ENCODE data around the gene XYLT1. TPM values are rescaled to one million over a fixed set of nuclear protein-coding genes. Genes with fewer than 3 reads are reported as not detected.

XYLT1 gene
- polyA plus RNA-seq, 1 donor (not counting 4 experiments of a cell fraction or from before 2014, with no cell fraction given) = 4.4 TPM

DNA sequence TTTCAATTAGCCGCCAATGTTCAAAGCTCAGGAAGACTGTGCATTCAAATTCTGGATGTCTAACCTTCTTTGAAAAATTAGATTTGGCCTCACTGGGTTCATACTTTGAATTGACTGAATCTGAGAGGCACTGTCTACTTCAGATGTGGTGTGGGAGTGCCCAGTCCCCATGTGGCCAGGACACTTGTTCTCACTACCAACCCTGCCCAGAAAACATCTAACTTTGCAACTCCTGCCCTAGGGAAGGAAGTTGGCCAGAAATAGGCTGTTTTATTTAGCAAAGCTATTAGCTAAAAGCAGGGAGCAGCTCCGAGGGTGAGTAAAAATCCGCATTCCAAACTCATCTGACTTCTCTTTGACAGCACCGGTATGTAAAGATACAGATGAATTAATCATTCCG is 86.3 kb downstream of the XYLT1 start:
- Histone ChIP-seq H2AFZ (ENCODE audit: control insufficient read depth, low read length) (no peak overlapping the region), H3K4me1 (ENCODE audit: control insufficient read depth, extremely low read depth, insufficient read depth, low read length) (no peaks in the 10 kb centered on the region), H3K9ac (ENCODE audit: control insufficient read depth, extremely low read depth, insufficient read depth, low read length) (no peak overlapping the region), H3K4me3 (ENCODE audit: control insufficient read depth in 2 of 3, extremely low read depth in 1 of 3, insufficient read depth in 2 of 3, low read depth in 1 of 3, low read length in 3 of 3) (no peak overlapping the region), H3K4me2 (ENCODE audit: control insufficient read depth, extremely low read depth, insufficient read depth, low read depth, low read length) (no peak overlapping the region), H3K9me3 (ENCODE audit: control insufficient read depth, low read depth, low read length) (no peaks in the 10 kb centered on the region), H3K79me2 (ENCODE audit: control insufficient read depth, insufficient read depth, low read length) (no peaks in the 10 kb centered on the region), H3K9me1 (ENCODE audit: control insufficient read depth, extremely low read depth, insufficient read depth, low read length) (no peaks in the 10 kb centered on the region), H3K27me3 (ENCODE audit: control insufficient read depth, extremely low read depth, insufficient read depth, low read length) (no peaks in the 10 kb centered on the region), H4K20me1 (ENCODE audit: control insufficient read depth, extremely low read depth, insufficient read depth, low read length) (no peaks in the 10 kb centered on the region), H3K36me3 (ENCODE audit: control insufficient read depth in 2 of 2, extremely low read depth in 1 of 2, insufficient read depth in 2 of 2, low read length in 2 of 2) (no peaks in the 10 kb centered on the region), H3K27ac (ENCODE audit: control insufficient read depth, insufficient read depth, low read length) (no peak overlapping the region)
- TF ChIP-seq EZH2 (IDR thresholded peaks at IDR 0.05; ENCODE audit: low read length) = no peak
- TF ChIP-seq, protein P1, sequence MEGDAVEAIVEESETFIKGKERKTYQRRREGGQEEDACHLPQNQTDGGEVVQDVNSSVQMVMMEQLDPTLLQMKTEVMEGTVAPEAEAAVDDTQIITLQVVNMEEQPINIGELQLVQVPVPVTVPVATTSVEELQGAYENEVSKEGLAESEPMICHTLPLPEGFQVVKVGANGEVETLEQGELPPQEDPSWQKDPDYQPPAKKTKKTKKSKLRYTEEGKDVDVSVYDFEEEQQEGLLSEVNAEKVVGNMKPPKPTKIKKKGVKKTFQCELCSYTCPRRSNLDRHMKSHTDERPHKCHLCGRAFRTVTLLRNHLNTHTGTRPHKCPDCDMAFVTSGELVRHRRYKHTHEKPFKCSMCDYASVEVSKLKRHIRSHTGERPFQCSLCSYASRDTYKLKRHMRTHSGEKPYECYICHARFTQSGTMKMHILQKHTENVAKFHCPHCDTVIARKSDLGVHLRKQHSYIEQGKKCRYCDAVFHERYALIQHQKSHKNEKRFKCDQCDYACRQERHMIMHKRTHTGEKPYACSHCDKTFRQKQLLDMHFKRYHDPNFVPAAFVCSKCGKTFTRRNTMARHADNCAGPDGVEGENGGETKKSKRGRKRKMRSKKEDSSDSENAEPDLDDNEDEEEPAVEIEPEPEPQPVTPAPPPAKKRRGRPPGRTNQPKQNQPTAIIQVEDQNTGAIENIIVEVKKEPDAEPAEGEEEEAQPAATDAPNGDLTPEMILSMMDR (optimal IDR thresholded peaks at IDR 0.05 in 1 of 3, IDR thresholded peaks at IDR 0.05 in 1 of 3, conservative IDR thresholded peaks at IDR 0.05 in 1 of 3; ENCODE audit: extremely low read depth in 1 of 3, insufficient read depth in 2 of 3, low read length in 3 of 3) = no peak
- no peak for DNase-seq (ENCODE audit: low read depth, low spot score)
- dilution Hi-C loops (cut with MboI; ENCODE audit: extremely low pct_ligation_motif_present, low sequenced_read_pairs) = no loop called here
- no peak for FAIRE-seq

DNA sequence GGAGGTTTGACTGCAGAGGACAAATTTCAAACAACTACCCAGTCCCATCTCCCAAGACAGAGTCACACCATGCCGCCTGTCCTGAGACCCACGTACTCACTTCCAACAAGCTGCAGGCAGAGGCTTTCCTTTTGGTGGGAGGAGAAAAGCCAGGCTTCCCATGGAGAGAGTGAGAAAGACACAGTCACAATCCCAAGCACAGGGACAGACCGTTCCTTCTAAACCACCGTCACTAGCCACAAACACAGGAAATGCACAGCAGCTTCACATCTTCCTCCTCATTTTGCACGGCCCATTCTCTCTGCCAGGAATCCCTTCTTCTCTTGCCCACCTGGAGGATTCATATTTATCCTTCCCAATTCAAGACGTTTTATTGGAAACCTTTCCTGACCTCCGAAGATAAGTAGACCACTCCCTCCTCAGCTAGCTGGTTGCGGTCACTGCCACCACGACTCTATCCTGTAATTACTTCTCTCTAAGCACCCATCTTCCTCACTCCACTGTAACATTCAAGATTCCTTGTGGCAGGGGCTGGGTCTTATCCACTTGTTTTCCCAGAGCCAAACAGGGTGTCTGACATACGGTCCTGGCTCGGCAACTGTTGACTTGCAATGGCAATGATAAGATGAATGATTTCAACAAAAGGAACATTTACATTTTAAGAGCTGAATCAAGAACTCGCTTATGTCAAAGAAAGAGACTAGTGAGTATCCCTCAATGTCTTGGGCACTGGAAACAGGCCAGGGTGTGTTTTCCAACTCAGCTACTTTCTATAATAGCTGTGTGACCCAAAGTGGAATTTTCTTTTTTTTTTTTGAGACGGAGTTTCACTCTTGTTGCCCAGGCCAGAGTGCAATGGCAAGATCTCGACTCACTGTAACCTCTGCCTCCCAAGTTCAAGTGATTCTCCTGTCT is 87.6 kb downstream of the XYLT1 start:
- H3K36me3 ChIP-seq (ENCODE audit: control insufficient read depth in 2 of 2, extremely low read depth in 1 of 2, insufficient read depth in 2 of 2, low read length in 2 of 2) = no peaks in the 10 kb centered on the region
- FAIRE-seq = no peak

More for the DNA sequence above, 87.6 kb downstream of the XYLT1 start:
- H3K79me2 ChIP-seq (ENCODE audit: control insufficient read depth, insufficient read depth, low read length) = no peaks in the 10 kb centered on the region
- H3K4me1 ChIP-seq (ENCODE audit: control insufficient read depth, extremely low read depth, insufficient read depth, low read length) = no peaks in the 10 kb centered on the region
- dilution Hi-C loops (cut with MboI; ENCODE audit: extremely low pct_ligation_motif_present, low sequenced_read_pairs) = no loop called here
- no peaks in the 10 kb centered on the region for H3K9me1 ChIP-seq (ENCODE audit: control insufficient read depth, extremely low read depth, insufficient read depth, low read length)
- H3K27me3 ChIP-seq (ENCODE audit: control insufficient read depth, extremely low read depth, insufficient read depth, low read length) = no peaks in the 10 kb centered on the region
- H3K9ac ChIP-seq (ENCODE audit: control insufficient read depth, extremely low read depth, insufficient read depth, low read length) = no peak overlapping the region
- H3K27ac ChIP-seq (ENCODE audit: control insufficient read depth, insufficient read depth, low read length) = no peak overlapping the region
- no peak overlapping the region for H2AFZ ChIP-seq (ENCODE audit: control insufficient read depth, low read length)
- H3K4me3 ChIP-seq (ENCODE audit: control insufficient read depth in 2 of 3, extremely low read depth in 1 of 3, insufficient read depth in 2 of 3, low read depth in 1 of 3, low read length in 3 of 3) = no peak overlapping the region
- no peak overlapping the region for H3K4me2 ChIP-seq (ENCODE audit: control insufficient read depth, extremely low read depth, insufficient read depth, low read depth, low read length)
- TF ChIP-seq EZH2 (IDR thresholded peaks at IDR 0.05; ENCODE audit: low read length) = no peak
- TF ChIP-seq, protein P1 (optimal IDR thresholded peaks at IDR 0.05 in 1 of 3, IDR thresholded peaks at IDR 0.05 in 1 of 3, conservative IDR thresholded peaks at IDR 0.05 in 1 of 3; ENCODE audit: extremely low read depth in 1 of 3, insufficient read depth in 2 of 3, low read length in 3 of 3) = no peak
- H4K20me1 ChIP-seq (ENCODE audit: control insufficient read depth, extremely low read depth, insufficient read depth, low read length) = no peaks in the 10 kb centered on the region
- DNase-seq (ENCODE audit: low read depth, low spot score) = no peak
- H3K9me3 ChIP-seq (ENCODE audit: control insufficient read depth, low read depth, low read length) = no peaks in the 10 kb centered on the region
